Endodermal cell (in vitro differentiated cells): ENCODE measurements around the gene TGFBR3. TPM values are rescaled to one million over a fixed set of nuclear protein-coding genes. Genes with fewer than 3 reads are reported as not detected.
"Not testable (repeated sequence)": the region's sequence is repeated elsewhere in the genome, so short reads cannot be mapped to it uniquely, and the experiment has no call there.

Experiments used
- DNase-seq: peaks from one replicate; pipeline ENCODE4 v3.0.0-alpha.2; 2017
- H3K27ac ChIP-seq: 2 replicates; pipeline ENCODE4 v1.5.1; 2013; ENCODE audit warnings: mild to moderate bottlenecking, low read depth, low read length, moderate library complexity
- H3K27me3 ChIP-seq: 2 replicates; pipeline ENCODE4 v1.6.1; 2013; ENCODE audit warnings: mild to moderate bottlenecking, low read length, moderate library complexity; ENCODE audit not compliant: insufficient read depth, control insufficient read depth, poor library complexity, severe bottlenecking
- H3K36me3 ChIP-seq: 2 replicates; pipeline ENCODE4 v1.7.0; 2013; ENCODE audit warnings: mild to moderate bottlenecking, low read length, moderate library complexity; ENCODE audit not compliant: control insufficient read depth, insufficient read depth
- H3K4me1 ChIP-seq: one replicate; pipeline ENCODE4 v1.7.0; 2013; ENCODE audit warnings: low read length; ENCODE audit not compliant: control insufficient read depth, insufficient read depth
- H3K4me3 ChIP-seq: 2 replicates; pipeline ENCODE4 v1.5.1; 2013; ENCODE audit warnings: mild to moderate bottlenecking, low read length, moderate library complexity
- H3K9ac ChIP-seq: 2 replicates; pipeline ENCODE4 v1.6.1; 2013; ENCODE audit warnings: mild to moderate bottlenecking, low read length, moderate library complexity; ENCODE audit not compliant: poor library complexity, severe bottlenecking; ENCODE audit errors: extremely low read depth
- H3K9me3 ChIP-seq: 2 replicates; pipeline ENCODE4 v1.6.1; 2013; ENCODE audit warnings: mild to moderate bottlenecking, low read length, moderate library complexity; ENCODE audit not compliant: control insufficient read depth
- H3K27ac Mint-ChIP-seq: 2 replicates; pipeline ENCODE4 v1.8.0; 2020; ENCODE audit warnings: mixed read lengths
- H3K27me3 Mint-ChIP-seq: 2 replicates; pipeline ENCODE4 v1.8.0; 2021; ENCODE audit warnings: mild to moderate bottlenecking, mixed read lengths; ENCODE audit not compliant: insufficient read depth
- H3K36me3 Mint-ChIP-seq: 2 replicates; pipeline ENCODE4 v1.8.0; 2020; ENCODE audit warnings: low read depth, mixed read lengths
- H3K4me1 Mint-ChIP-seq: 2 replicates; pipeline ENCODE4 v1.8.0; 2020; ENCODE audit warnings: mixed read lengths
- H3K4me3 Mint-ChIP-seq: 2 replicates; pipeline ENCODE4 v1.8.0; 2020; ENCODE audit warnings: mild to moderate bottlenecking, moderate library complexity, mixed read lengths
- H3K9me3 Mint-ChIP-seq: 2 replicates; pipeline ENCODE4 v1.8.0; 2020; ENCODE audit warnings: mild to moderate bottlenecking, mixed read lengths
- CTCF ChIP-seq: fragments of 200-600 bp; sonication (generic); conservative IDR thresholded peaks from 2 replicates; pipeline ENCODE4 v1.5.0; 2021; ENCODE audit warnings: antibody characterized with exemption, mild to moderate bottlenecking
- WGBS, 2 experiments: methylation state at CpG; one replicate each; pipeline versions ENCODE4 v1.1.5 to v1.1.7; 2013; ENCODE audit warnings: missing lambda C conversion rate in 2 of 2, mixed read lengths in 1 of 2; ENCODE audit not compliant: insufficient coverage in 1 of 2, insufficient read length in 1 of 2; 5-methylcytosine and 5-hydroxymethylcytosine counted together
- total RNA-seq, 2 donors: library from RNA; stranded (reverse); fragmentation: NEBNext Ultra II Directional in 1 of 2; extraction: Animal tissue kit (Norgen Biotek cat#: 25700) in 1 of 2; gene quantifications; 2 replicates in 1 of 2; 3 replicates in 1 of 2; pipeline ENCODE4 v1.2.1, GENCODE V29; 2021

TGFBR3 gene
- total RNA-seq, 2 donors from 2014 or later = 8.1 to 8.5 TPM

GRCh38 chr1:91669584-91670350, 216.2 kb downstream of the TGFBR3 start:
- TF ChIP-seq CTCF = no peak
- Histone ChIP-seq H3K9me3 (no peaks in the 10 kb centered on the region), H3K27ac (no peak overlapping the region), H3K27me3 (no peaks in the 10 kb centered on the region), H3K36me3 (no peaks in the 10 kb centered on the region), H3K4me3 (no peak overlapping the region), H3K9ac (no peak overlapping the region), H3K4me1 (no peaks in the 10 kb centered on the region)
- Mint-ChIP-seq H3K27ac (no peak overlapping the region), H3K36me3 (no peaks in the 10 kb centered on the region), H3K4me1 (peaks cover 3% of the 10 kb centered on the region), H3K9me3 (no peaks in the 10 kb centered on the region), H3K4me3 (no peak overlapping the region), H3K27me3 (no peaks in the 10 kb centered on the region)
- no peak for DNase-seq
- 78 to 92% methylated on average over 8 to 25 of the region's 25 CpGs for WGBS, 2 experiments

- H3K36me3 ChIP-seq, H3K4me1 Mint-ChIP-seq, H3K9me3 ChIP-seq, H3K36me3 Mint-ChIP-seq, H3K27me3 Mint-ChIP-seq, H3K4me1 ChIP-seq, H3K27ac Mint-ChIP-seq, H3K4me3 ChIP-seq, DNase-seq, H3K9me3 Mint-ChIP-seq, H3K27me3 ChIP-seq, H3K27ac ChIP-seq, H3K4me3 Mint-ChIP-seq, H3K9ac ChIP-seq: not testable (repeated sequence)
- 77% methylated on average over 3 of the region's 5 CpGs; no CpG with 5 or more reads in 1 of the 2 experiments for WGBS, 2 experiments
These were observed 219.3 kb downstream of the TGFBR3 start for GRCh38 chr1:91666651-91667050.

GRCh38 chr1:91661121-91661520, 224.8 kb downstream of the TGFBR3 start:
- Mint-ChIP-seq H3K36me3 (no peaks in the 10 kb centered on the region), H3K27me3 (no peaks in the 10 kb centered on the region), H3K27ac (no peak overlapping the region), H3K4me3 (no peak overlapping the region), H3K9me3 (no peaks in the 10 kb centered on the region), H3K4me1 (no peaks in the 10 kb centered on the region)
- Histone ChIP-seq H3K9ac (no peak overlapping the region), H3K4me1 (no peaks in the 10 kb centered on the region), H3K4me3 (no peak overlapping the region), H3K36me3 (no peaks in the 10 kb centered on the region), H3K27me3 (no peaks in the 10 kb centered on the region), H3K9me3 (peaks cover 8% of the 10 kb centered on the region), H3K27ac (no peak overlapping the region)
- no peak for DNase-seq
- TF ChIP-seq CTCF = no peak

- Mint-ChIP-seq H3K27me3 (no peaks in the 10 kb centered on the region), H3K9me3 (peaks cover 4% of the 10 kb centered on the region), H3K27ac (no peak overlapping the region), H3K36me3 (no peaks in the 10 kb centered on the region), H3K4me1 (no peaks in the 10 kb centered on the region), H3K4me3 (no peak overlapping the region)
- no peak for TF ChIP-seq CTCF
- H3K4me3 ChIP-seq = no peak overlapping the region
- no peak for DNase-seq
- H3K27ac ChIP-seq = no peak overlapping the region
- no peaks in the 10 kb centered on the region for H3K36me3 ChIP-seq
- no peaks in the 10 kb centered on the region for H3K4me1 ChIP-seq
- peaks cover 10% of the 10 kb centered on the region for H3K9me3 ChIP-seq
- no peak overlapping the region for H3K9ac ChIP-seq
- H3K27me3 ChIP-seq = no peaks in the 10 kb centered on the region
These were observed 225.2 kb downstream of the TGFBR3 start for GRCh38 chr1:91660708-91661107.
